GM12874 (cell line): ENCODE data around the gene CA10.

Source experiments
- TF ChIP-seq, protein P1 (sequence below): IDR thresholded peaks from 2 replicates; pipeline ENCODE4 v1.5.1; 2011; ENCODE audit warnings: low read depth, mild to moderate bottlenecking, control low read depth, low read length, moderate library complexity; ENCODE audit not compliant: insufficient read depth

Gene CA10

DNA sequence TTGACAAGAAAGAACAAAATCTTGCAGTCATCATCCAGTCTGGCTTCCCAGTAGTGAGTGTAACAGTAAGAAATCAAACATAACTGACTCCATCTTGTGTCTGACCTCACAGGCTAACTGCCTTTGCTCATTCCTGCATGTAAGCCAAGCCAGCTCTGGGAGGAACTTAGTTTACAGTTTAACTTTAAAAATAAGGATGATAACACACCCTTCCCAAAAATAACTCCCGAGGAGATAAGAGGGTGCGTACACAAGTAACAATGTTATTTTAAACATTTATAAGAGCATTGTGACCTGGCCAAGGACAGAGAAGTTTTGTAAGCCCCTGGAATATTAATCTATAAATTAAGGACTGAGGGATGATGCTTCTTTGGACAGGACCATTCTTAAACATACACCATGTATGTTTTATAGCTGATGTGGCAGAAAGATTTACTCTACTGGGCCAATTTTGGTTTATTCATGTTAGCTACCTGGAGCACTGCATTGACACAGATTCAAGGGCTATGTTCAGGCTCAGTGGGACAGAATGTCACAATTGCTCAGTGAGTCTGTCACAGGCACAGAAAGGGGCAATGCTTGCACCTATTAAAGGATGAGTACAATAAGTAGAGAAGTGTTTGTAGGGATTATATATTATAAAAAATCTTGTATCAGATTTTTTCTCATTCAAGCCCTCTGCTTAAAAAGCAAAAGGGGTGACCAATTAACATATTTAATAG is 554.1 kb downstream of the CA10 start:
- TF ChIP-seq, protein P1, sequence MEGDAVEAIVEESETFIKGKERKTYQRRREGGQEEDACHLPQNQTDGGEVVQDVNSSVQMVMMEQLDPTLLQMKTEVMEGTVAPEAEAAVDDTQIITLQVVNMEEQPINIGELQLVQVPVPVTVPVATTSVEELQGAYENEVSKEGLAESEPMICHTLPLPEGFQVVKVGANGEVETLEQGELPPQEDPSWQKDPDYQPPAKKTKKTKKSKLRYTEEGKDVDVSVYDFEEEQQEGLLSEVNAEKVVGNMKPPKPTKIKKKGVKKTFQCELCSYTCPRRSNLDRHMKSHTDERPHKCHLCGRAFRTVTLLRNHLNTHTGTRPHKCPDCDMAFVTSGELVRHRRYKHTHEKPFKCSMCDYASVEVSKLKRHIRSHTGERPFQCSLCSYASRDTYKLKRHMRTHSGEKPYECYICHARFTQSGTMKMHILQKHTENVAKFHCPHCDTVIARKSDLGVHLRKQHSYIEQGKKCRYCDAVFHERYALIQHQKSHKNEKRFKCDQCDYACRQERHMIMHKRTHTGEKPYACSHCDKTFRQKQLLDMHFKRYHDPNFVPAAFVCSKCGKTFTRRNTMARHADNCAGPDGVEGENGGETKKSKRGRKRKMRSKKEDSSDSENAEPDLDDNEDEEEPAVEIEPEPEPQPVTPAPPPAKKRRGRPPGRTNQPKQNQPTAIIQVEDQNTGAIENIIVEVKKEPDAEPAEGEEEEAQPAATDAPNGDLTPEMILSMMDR: no peak

DNA sequence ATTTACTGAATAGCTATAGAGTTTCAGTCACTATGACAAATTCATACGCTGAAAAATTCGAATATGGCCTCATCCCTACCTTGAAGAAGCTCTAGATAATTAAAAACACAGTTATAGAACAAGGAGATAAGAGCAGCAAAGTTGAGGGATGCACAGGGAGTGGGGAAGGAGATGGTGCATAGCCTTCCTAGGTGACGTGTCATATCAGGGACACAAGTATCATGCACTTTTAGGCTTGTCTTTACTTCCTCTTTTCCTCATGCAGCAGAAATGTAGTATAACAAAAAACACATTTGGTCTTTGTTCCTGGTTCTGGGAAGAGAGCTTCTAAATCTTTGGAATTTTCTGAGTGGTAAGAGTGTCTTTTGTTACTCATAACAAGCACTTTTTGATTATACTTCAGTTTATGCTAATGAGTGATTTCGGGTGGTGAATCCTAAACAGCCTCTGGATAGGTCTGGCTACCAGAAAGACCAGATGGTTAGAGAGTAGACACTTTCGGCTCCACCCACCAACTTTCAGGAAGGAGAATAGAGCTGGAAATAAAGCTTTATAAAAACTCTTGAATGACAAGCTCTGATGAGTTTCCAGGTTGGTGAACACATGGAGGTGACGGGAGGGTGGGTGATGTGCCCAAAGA is 556.8 kb downstream of the CA10 start:
- TF ChIP-seq, protein P1: no peak

DNA sequence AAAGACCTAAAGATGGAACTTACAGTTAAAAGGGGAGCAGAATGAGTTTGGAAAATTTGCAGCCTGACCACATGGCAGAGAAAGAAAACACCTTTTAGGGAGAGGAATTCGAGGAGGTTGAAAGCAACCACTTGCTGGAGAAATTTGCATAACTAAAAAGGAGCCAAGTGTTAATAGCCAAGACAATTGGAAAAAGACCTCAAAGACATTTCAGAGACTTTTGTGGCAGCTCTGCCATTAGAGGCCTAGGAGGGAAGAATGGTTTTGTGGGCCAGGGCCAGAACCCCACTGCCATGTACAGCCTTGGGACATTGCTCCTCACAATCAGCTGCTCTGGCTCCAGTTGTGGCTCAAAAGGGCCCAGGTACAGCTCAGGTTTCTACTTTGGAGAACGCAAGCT is 559.7 kb downstream of the CA10 start:
- TF ChIP-seq, protein P1: no peak

DNA sequence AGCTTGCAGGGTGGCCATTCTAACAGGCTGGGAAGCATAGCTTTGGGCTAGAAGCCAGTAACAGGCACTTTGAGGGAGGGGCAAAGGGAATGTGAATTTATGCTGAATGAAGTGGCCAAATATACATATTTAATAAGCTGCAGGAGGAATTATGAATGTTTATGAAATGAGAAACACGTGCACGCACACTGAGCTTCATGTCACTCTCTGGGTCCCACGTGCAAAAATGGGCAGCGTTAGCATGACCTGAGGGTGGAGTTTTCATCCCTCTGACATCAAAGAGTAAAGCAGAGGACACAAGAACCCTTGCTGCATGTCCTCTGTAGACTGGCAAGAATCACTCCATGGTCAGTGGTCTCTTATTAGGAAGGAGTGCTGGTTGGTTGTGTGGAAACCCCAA is 561.2 kb downstream of the CA10 start:
- TF ChIP-seq, protein P1: no peak

DNA sequence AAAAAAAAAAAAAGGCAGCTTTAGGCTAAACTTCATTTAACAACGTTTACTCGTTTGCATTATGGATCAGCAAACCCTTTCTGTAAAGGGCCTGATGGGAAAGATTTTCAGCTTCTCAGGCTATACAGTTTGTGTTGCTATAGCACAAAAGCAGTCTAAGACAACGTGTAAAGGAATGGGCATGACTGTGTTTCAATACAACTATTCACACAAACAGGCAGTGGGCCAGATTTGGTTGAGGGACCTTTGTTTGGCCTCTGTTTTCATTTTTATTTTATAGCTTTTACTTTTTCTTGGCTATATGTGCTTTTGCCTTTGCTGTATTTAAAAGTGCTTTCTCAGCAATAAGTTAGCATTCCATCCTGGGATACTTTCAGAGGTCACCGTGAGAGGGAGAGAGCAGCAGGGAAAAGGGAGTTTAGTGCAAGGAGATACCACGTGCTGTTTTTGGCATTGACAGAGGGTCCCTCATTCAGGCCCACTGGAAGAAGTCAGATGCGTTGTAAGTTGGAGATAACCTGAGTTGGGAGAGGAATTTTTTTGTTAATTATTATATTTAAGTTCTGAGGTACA is 562.6 kb downstream of the CA10 start:
- TF ChIP-seq, protein P1: no peak

DNA sequence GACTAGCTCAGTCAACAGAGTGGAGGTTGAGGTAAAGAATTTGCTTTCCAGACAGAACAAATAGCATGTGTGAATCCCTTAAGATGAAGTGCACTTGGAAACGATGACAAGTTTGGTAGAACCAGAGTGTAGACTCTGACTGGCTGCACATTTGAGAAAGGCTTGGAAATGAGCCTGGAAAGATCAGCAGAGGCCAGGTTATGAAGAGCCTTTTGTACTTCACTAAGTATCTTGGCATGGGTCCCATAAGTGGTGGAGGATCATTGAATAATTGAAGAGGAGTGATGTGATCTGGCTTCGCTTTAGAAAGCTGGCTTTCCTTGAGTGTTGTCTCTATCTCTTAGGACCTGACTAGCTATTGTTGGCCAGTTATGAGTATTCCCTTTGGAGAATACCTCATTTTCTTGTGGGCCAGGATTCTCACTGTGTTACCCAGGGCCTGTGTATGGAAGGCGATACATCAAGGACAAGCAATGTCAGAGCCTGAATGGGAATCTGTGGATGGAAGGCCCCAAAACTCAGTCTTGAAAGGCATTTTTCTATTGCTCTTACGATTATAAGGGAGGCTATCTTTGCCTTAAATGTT is 568.4 kb downstream of the CA10 start:
- TF ChIP-seq, protein P1: no peak

DNA sequence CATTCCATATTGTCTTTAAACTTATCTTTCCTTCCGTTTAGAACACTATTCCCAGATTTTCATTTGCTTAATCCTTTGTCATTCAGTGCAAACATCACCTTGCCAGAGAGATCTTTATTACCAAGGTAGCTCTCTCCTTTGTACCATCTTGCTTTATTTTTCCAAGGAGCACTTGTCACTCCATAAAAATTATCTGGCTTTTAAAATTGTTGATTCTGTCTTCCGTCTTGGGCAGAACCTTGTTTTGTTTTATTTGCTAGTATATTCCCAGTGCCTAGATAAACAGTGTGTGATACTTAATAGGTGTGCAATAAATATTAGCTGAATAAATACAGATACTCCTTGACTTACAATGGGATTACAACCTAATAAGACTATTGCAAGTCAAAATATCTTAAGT is 570.5 kb downstream of the CA10 start:
- TF ChIP-seq, protein P1: no peak
